AG09319 (cell line): ENCODE results near the gene GAREM1.

Source experiments
- DNase-seq: peaks from one replicate; pipeline ENCODE4 v3.0.0-alpha.2; 2010; ENCODE audit warnings: low read depth; ENCODE audit errors: extremely low read depth
- TF ChIP-seq, protein P1 (sequence below): IDR thresholded peaks from 2 replicates; pipeline ENCODE4 v1.5.1; 2011; ENCODE audit warnings: low read depth, mild to moderate bottlenecking, inconsistent platforms, low read length, moderate library complexity

The GAREM1 gene

DNA sequence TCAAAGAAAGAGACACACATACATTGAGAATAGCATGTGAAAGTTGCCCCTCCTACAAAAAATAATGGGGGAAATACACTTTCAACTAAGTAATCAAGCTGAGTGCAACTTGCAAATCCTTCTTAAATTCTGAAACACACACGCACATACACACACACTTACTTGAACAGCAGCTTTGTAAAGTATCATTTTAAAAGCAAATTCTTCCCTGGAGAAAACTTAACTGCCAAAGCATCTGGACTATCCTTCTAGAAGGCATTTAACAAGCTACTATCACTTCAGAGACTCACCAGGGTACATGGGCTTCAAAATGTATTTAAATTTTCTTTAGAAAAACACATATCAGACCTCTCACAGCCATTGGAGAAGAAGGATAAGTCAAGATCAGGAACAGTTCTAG, 15.3 kb downstream of the GAREM1 start:
- TF ChIP-seq, protein P1, sequence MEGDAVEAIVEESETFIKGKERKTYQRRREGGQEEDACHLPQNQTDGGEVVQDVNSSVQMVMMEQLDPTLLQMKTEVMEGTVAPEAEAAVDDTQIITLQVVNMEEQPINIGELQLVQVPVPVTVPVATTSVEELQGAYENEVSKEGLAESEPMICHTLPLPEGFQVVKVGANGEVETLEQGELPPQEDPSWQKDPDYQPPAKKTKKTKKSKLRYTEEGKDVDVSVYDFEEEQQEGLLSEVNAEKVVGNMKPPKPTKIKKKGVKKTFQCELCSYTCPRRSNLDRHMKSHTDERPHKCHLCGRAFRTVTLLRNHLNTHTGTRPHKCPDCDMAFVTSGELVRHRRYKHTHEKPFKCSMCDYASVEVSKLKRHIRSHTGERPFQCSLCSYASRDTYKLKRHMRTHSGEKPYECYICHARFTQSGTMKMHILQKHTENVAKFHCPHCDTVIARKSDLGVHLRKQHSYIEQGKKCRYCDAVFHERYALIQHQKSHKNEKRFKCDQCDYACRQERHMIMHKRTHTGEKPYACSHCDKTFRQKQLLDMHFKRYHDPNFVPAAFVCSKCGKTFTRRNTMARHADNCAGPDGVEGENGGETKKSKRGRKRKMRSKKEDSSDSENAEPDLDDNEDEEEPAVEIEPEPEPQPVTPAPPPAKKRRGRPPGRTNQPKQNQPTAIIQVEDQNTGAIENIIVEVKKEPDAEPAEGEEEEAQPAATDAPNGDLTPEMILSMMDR, result no peak
- DNase-seq, result no peak

DNA sequence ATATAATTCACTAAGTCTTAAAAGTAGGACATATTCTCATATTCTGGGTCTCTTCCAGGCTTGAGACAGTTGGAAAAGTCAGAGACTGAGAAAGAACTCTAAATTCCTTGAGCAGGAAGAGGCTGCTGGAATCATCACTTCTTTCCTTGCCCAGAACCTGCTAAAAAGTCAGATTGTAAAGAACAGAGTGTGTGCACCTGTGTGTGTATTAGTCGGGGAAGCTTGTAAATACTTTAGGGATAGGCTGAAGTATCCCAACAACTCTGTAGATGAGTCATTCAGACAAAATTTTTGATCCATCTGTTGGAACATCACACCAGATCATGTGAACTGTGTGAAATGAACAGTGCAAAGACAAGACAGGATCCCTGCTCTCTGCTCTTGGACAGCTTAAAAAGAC, 16.1 kb downstream of the GAREM1 start:
- TF ChIP-seq, protein P1, result no peak
- DNase-seq, result no peak

DNA sequence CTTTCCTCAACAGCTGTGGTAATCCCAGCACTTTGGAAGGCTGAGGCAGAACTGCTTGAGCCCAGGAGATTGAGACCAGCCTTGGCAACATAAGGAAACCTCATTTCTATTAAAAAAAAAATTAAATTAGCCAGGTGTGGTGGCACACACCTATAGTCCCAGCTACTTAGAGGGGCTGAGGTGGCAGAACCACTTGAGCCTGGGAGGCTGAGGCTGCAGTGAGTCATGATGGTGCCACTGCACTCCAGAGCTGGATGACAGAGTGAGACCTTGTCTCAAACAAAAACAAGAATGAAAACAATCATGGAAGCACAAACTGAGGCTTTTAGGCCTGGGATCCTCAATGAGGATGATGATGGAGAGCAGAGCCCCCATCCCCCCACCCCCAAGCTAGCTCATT, 19.8 kb downstream of the GAREM1 start:
- TF ChIP-seq, protein P1, result no peak

DNA sequence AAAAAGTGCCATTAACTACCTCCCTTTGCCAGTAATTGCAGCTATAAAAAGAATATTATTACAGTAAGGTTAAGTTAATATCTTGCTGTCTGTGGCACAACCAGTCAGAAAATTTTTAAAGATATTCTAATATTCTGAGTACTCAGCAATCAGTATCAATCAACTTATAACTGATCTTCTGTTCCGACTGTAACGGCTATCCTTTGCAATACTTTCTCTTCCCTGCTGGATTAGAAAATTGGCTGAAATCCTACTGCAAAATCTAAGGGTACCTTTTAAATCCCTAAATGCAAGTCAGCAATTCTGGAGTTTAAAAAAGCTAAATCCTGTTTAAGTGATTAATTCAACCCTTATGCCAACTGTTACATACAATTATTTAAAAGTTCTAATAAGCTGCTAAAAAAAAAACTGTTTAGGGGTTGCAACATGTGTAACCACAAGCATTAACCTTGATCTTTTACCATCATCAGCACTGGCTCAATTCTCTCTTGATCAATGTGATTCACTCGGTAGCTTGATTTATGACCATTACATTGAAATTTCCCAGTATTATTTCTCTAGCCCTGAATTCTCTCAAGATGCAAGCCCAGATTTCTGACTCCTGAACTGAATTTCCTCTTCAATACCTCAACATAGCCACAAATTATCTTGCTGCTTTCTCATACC, 20.5 kb downstream of the GAREM1 start:
- TF ChIP-seq, protein P1, result no peak
- DNase-seq, result no peak

More for the DNA sequence above, 19.8 kb downstream of the GAREM1 start:
- no peak for DNase-seq

DNA sequence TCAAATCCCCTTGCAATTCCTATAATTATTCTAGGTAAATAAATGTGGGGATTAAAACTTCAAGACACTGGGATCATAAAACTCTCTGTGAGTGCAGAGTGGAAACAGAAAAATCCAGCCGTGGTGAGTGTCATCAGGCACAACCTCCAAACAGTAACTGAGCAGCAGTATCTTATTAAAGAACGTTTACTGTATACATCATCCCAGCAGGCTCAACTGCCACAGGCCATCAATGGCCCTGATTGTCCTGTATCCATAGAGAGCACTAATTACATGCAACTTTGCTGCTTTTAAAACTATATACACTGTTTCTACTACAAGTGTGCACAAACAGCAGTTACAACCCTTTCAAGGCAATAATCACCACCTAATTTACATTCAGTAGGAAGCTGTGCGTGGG, 23.9 kb downstream of the GAREM1 start:
- no peak for DNase-seq
- TF ChIP-seq, protein P1, result no peak

DNA sequence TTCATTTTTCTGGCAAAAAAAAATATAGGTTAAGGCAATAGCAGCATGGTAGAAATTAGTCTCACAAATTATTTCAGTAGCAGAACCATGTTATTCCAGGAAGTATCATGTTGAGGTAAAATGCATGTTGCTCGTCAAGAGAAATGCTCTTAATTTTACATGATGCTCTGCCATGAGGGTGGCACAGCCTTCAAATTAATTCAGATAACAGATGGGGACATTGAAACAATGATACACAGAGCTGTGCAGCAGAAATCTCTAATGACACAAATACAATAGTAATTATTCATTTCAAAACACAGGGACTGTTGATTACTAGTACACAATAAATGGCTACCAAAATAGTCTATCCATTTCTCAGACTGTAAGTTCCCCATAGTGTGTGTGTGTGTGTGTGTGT, 24.8 kb downstream of the GAREM1 start:
- DNase-seq, result no peak
- TF ChIP-seq, protein P1, result no peak

DNA sequence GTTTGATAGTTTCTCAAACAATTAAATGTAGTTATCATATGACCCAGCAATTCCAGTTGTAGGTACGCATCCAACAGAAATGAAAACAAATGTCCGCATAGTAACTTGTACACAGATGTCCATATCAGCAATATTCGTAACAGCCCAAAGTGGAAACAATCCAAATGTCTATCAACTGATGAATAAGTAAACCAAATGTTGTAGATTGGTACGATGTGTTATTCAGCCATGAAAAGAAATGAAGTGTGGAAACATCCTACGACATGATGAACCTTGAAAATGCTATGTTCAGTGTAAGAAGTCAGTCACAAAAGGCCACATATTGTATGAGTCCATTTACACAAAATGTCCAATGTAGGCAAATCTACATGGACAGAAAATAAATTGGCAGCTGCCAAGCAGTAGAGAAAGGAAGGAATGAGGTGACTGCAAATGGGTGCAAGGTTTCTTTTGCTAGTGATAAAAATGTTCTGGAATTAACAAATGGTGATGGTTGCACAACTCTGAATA, 26.9 kb downstream of the GAREM1 start:
- no peak for DNase-seq
- TF ChIP-seq, protein P1, result no peak
